ENCODE data around the gene ATP2A1. TPM values are rescaled to one million over a fixed set of nuclear protein-coding genes. Genes with fewer than 3 reads are reported as not detected.

ATP2A1 gene
- total and polyA plus RNA-seq, 2 donors, result 0.57 to 1.2 TPM

DNA sequence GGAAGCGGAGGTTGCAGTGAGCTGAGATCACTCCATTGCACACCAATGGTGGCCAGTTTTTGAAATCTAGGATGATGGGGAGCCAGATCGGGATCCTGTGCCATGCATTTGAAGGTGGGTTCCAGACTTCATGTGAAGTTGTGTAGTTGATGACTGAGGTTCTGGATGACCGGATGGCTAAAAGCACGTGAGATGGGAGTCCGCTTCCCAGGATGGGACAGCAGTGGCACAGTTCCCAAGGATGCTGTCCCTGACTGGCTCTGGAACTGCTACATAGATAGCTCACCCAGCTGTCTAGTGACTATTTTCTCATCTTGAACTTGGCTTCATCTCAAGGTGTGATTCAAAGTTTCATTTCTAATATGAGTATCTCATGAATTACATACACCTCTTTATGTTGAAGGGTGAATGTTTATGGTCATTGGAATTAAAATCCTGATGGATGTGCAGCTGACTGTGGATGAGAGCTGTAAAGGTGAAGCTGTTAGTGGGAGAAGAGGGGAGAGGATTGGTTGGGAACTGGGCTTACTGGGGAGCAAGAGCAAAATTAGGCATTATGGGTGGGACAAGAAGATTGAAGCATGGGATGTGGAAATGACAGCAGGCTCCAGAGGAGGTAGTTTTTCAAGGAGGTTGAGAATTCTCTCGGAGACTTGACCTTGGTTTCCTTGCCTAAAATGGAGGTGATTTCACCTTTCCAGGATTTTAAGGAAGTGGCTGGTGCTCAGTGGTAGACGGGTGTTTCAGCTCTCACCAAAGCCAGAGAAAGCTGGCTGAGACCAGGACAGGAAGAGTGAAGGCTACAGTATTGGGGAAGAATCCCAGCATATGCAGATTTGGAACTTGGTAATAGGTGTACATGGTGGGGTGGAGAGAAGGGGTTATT is 40.4 kb upstream of the ATP2A1 start:
- Histone ChIP-seq H3K27ac (ENCODE audit: low read depth in 1 of 2, low read length in 1 of 2) (no peak overlapping the region), H3K4me1 (ENCODE audit: control insufficient read depth in 2 of 2, insufficient read depth in 2 of 2, low read length in 2 of 2) (no peaks in the 10 kb centered on the region), H3K9me3 (ENCODE audit: control insufficient read depth in 2 of 2, insufficient read depth in 1 of 2, low read length in 1 of 2) (no peaks in the 10 kb centered on the region), H3K36me3 (ENCODE audit: control insufficient read depth in 2 of 2, insufficient read depth in 2 of 2, low read length in 1 of 2) (peaks cover 60 to 72% of the 10 kb centered on the region in 2 donors), H3K27me3 (ENCODE audit: control insufficient read depth in 2 of 2, insufficient read depth in 1 of 2, low read length in 1 of 2) (no peaks in the 10 kb centered on the region), H3K4me3 (ENCODE audit: low read length in 2 of 2) (no peak overlapping the region)
- 95% methylated on average over 7 of the region's 7 CpGs for WGBS
- no peak for DNase-seq (ENCODE audit: low read depth in 6 of 9, low spot score in 9 of 9)

DNA sequence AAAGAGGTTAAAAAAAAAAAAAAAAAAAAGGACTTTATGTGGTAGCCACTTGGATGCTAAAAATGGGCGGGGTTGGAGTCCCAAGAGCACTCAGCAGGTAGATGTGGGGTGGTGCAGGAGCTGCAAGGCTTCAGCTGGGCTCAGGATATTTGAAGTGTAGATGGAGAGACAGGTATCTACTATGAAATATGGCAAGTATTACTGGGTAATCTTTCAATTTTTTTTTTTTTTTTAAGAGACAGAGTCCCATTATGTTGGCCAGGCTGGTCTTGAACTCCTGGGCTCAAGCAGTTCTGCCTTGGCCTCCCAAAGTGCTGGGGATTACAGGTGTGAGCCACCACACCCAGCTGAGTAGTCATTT is 39.8 kb upstream of the ATP2A1 start:
- H3K36me3 ChIP-seq (ENCODE audit: control insufficient read depth in 2 of 2, insufficient read depth in 2 of 2, low read length in 1 of 2), result peaks cover 57 to 72% of the 10 kb centered on the region in 2 donors
- no peaks in the 10 kb centered on the region for H3K4me1 ChIP-seq (ENCODE audit: control insufficient read depth in 2 of 2, insufficient read depth in 2 of 2, low read length in 2 of 2)
- H3K27ac ChIP-seq (ENCODE audit: low read depth in 1 of 2, low read length in 1 of 2), result no peak overlapping the region
- H3K27me3 ChIP-seq (ENCODE audit: control insufficient read depth in 2 of 2, insufficient read depth in 1 of 2, low read length in 1 of 2), result no peaks in the 10 kb centered on the region
- no peaks in the 10 kb centered on the region for H3K9me3 ChIP-seq (ENCODE audit: control insufficient read depth in 2 of 2, insufficient read depth in 1 of 2, low read length in 1 of 2)
- DNase-seq (ENCODE audit: low read depth in 6 of 9, low spot score in 9 of 9), result no peak
- WGBS, result 97% methylated on average over 1 of the region's 1 CpG
- H3K4me3 ChIP-seq (ENCODE audit: low read length in 2 of 2), result no peak overlapping the region

DNA sequence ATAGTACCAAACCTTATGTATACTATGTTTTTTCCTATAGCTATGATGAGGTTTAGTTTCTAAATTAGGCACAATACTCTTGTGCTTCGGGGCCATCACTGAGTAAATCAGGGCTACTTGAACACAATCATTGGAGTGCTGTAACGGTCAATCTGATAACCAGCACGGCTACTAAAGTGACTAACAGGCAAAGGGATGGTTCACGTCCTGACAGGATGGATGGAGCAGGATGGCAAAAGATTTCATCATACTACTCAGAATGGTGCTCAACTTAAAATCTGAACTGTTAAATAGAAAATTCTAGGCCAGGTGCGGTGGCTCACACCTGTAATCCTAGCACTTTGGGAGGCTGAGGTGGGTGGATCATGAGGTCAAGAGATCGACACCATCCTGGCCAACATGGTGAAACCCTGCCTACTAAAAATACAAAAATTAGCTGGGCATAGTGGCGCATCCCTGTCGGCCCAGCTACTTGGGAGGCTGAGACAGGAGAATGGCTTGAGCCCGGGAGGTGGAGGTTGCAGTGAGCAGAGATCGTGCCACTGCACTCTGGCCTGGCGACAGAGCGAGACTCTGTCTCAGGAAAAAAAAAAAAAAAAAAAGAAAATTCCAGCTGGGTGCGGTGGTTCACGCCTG is 39.2 kb upstream of the ATP2A1 start:
- H3K4me1 ChIP-seq (ENCODE audit: control insufficient read depth in 2 of 2, insufficient read depth in 2 of 2, low read length in 2 of 2), result no peaks in the 10 kb centered on the region
- H3K36me3 ChIP-seq (ENCODE audit: control insufficient read depth in 2 of 2, insufficient read depth in 2 of 2, low read length in 1 of 2), result peaks cover 57 to 72% of the 10 kb centered on the region in 2 donors
- no peak for DNase-seq (ENCODE audit: low read depth in 6 of 9, low spot score in 9 of 9)
- no peak overlapping the region for H3K4me3 ChIP-seq (ENCODE audit: low read length in 2 of 2)
- H3K9me3 ChIP-seq (ENCODE audit: control insufficient read depth in 2 of 2, insufficient read depth in 1 of 2, low read length in 1 of 2), result no peaks in the 10 kb centered on the region
- no peaks in the 10 kb centered on the region for H3K27me3 ChIP-seq (ENCODE audit: control insufficient read depth in 2 of 2, insufficient read depth in 1 of 2, low read length in 1 of 2)
- H3K27ac ChIP-seq (ENCODE audit: low read depth in 1 of 2, low read length in 1 of 2), result no peak overlapping the region
- 98% methylated on average over 14 of the region's 14 CpGs for WGBS

DNA sequence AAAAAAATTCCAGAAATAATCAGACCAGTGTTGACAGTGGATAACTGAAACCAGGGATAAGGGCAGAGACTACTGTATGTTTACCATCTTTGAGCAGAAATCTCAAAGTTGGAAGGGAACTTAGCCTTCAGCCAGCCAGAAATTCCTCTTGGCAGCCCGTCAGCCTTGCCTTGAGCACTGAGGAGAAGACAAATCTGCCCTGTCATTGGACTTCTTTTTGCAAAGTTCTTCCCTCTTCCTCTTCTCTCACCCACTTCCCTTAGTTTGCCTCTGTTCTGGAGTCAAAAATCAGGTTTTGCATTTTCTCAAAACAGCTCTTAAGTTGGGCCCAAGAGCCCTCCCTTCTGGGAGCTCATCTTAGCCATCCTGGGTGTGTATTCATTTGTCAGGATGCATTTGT is 38.4 kb upstream of the ATP2A1 start:
- no peak for DNase-seq (ENCODE audit: low read depth in 6 of 9, low spot score in 9 of 9)
- Histone ChIP-seq H3K27ac (ENCODE audit: low read depth in 1 of 2, low read length in 1 of 2) (no peak overlapping the region), H3K4me1 (ENCODE audit: control insufficient read depth in 2 of 2, insufficient read depth in 2 of 2, low read length in 2 of 2) (peaks cover 0 to 3% of the 10 kb centered on the region in 2 donors), H3K27me3 (ENCODE audit: control insufficient read depth in 2 of 2, insufficient read depth in 1 of 2, low read length in 1 of 2) (no peaks in the 10 kb centered on the region), H3K4me3 (ENCODE audit: low read length in 2 of 2) (no peak overlapping the region), H3K36me3 (ENCODE audit: control insufficient read depth in 2 of 2, insufficient read depth in 2 of 2, low read length in 1 of 2) (peaks cover 54 to 72% of the 10 kb centered on the region in 2 donors), H3K9me3 (ENCODE audit: control insufficient read depth in 2 of 2, insufficient read depth in 1 of 2, low read length in 1 of 2) (no peaks in the 10 kb centered on the region)
- WGBS, result 87% methylated on average over 1 of the region's 1 CpG

DNA sequence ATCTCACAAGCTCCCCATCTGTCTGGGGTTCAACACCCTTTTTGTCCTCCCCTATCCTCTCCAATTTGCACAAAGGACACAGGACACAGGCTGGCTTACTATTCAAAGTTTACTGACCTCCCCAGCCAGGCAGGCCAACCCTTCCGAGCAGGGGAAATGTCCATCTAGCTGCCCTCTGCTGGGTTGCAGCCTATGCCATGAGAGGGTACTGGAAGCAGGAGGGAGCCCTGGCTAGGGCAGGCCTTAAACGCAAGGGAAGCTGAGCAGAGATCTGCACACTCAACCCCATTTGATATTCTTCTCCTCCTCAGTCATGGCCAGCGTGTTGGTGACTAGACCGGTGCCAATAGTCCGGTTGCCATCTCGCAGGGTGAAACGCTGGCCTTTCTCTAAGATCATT is 35.6 kb upstream of the ATP2A1 start:
- Histone ChIP-seq H3K4me1 (ENCODE audit: control insufficient read depth in 2 of 2, insufficient read depth in 2 of 2, low read length in 2 of 2) (peaks cover 9 to 21% of the 10 kb centered on the region in 2 donors), H3K27me3 (ENCODE audit: control insufficient read depth in 2 of 2, insufficient read depth in 1 of 2, low read length in 1 of 2) (no peaks in the 10 kb centered on the region), H3K27ac (ENCODE audit: low read depth in 1 of 2, low read length in 1 of 2) (no peak overlapping the region), H3K36me3 (ENCODE audit: control insufficient read depth in 2 of 2, insufficient read depth in 2 of 2, low read length in 1 of 2) (peaks cover 26 to 49% of the 10 kb centered on the region in 2 donors), H3K9me3 (ENCODE audit: control insufficient read depth in 2 of 2, insufficient read depth in 1 of 2, low read length in 1 of 2) (peaks cover 0 to 4% of the 10 kb centered on the region in 2 donors), H3K4me3 (ENCODE audit: low read length in 2 of 2) (no peak overlapping the region)
- 98% methylated on average over 7 of the region's 7 CpGs for WGBS
- DNase-seq (ENCODE audit: low read depth in 6 of 9, low spot score in 9 of 9), result no peak

DNA sequence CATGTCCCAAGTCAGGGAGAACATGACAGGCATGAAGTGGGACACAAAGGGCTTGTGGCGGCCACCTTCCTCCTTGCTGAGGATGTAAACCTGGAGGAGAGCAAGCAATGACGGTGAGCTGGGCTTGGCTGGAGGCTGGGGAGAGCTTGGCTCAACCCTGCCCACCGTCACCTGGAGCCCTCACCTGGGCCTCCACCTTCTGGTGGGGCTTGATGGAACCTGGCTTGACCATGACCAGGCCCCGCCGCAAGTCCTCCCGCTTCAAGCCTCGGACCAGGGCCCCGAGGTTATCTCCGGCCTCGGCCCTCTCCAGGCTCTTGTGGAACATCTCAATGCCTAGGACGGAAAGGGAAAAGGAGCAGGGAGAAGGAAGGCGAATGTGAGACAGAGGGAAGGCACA is 34.5 kb upstream of the ATP2A1 start:
- Histone ChIP-seq H3K27ac (ENCODE audit: low read depth in 1 of 2, low read length in 1 of 2) (no peak overlapping the region), H3K27me3 (ENCODE audit: control insufficient read depth in 2 of 2, insufficient read depth in 1 of 2, low read length in 1 of 2) (no peaks in the 10 kb centered on the region), H3K36me3 (ENCODE audit: control insufficient read depth in 2 of 2, insufficient read depth in 2 of 2, low read length in 1 of 2) (peaks cover 24 to 39% of the 10 kb centered on the region in 2 donors), H3K4me1 (ENCODE audit: control insufficient read depth in 2 of 2, insufficient read depth in 2 of 2, low read length in 2 of 2) (peaks cover 9 to 21% of the 10 kb centered on the region in 2 donors), H3K4me3 (ENCODE audit: low read length in 2 of 2) (no peak overlapping the region), H3K9me3 (ENCODE audit: control insufficient read depth in 2 of 2, insufficient read depth in 1 of 2, low read length in 1 of 2) (peaks cover 0 to 4% of the 10 kb centered on the region in 2 donors)
- no peak for DNase-seq (ENCODE audit: low read depth in 6 of 9, low spot score in 9 of 9)
- 98% methylated on average over 12 of the region's 12 CpGs for WGBS

DNA sequence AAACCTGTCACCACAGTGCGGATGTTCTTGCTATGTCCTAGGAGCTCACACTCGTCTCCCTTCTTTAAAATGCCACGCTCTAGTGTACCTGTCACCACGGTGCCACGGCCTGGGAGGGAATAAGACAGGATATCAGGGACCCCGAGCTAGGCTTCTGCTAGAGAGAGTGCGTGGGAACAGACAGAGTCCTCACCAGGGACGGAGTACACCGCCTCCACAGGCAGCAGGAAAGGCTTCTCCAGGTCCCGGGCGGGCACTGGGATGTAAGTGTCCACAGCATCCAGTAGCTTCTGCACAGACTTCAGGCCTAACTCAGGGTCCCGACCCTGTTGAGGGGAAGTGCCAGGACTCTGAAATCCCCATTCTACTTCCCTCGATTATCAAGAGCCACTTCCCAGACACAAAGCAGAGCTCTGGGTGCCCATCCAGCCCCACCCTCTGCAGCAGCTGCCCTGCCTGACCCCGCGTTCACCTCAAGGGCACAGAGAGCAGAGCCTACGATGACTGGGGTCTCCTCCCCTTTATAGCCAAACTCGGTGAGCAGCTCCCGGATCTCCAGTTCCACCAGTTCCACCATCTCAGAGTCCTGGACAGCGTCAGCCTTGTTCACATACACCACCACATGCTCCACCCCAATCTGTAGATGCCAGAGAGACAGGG is 33.9 kb upstream of the ATP2A1 start:
- H3K9me3 ChIP-seq (ENCODE audit: control insufficient read depth in 2 of 2, insufficient read depth in 1 of 2, low read length in 1 of 2), result peaks cover 0 to 4% of the 10 kb centered on the region in 2 donors
- 97% methylated on average over 19 of the region's 19 CpGs for WGBS
- H3K36me3 ChIP-seq (ENCODE audit: control insufficient read depth in 2 of 2, insufficient read depth in 2 of 2, low read length in 1 of 2), result peaks cover 24 to 35% of the 10 kb centered on the region in 2 donors
- peaks cover 9 to 21% of the 10 kb centered on the region in 2 donors for H3K4me1 ChIP-seq (ENCODE audit: control insufficient read depth in 2 of 2, insufficient read depth in 2 of 2, low read length in 2 of 2)
- DNase-seq (ENCODE audit: low read depth in 6 of 9, low spot score in 9 of 9), result no peak
- H3K27ac ChIP-seq (ENCODE audit: low read depth in 1 of 2, low read length in 1 of 2), result no peak overlapping the region
- no peaks in the 10 kb centered on the region for H3K27me3 ChIP-seq (ENCODE audit: control insufficient read depth in 2 of 2, insufficient read depth in 1 of 2, low read length in 1 of 2)
- no peak overlapping the region for H3K4me3 ChIP-seq (ENCODE audit: low read length in 2 of 2)

GRCh38 chr16:28845293-28845692 is 33.0 kb upstream of the ATP2A1 start:
- DNase-seq (ENCODE audit: low read depth in 6 of 9, low spot score in 9 of 9), result peak in 5 of 9 donors; percentile 21 to 79 (median 61)
- WGBS, result 76% methylated on average over 10 of the region's 10 CpGs
- H3K27ac ChIP-seq (ENCODE audit: low read depth in 1 of 2, low read length in 1 of 2), result peak overlapping the region in 1 of 2 donors; percentile 69
- peaks cover 0 to 4% of the 10 kb centered on the region in 2 donors for H3K9me3 ChIP-seq (ENCODE audit: control insufficient read depth in 2 of 2, insufficient read depth in 1 of 2, low read length in 1 of 2)
- peaks cover 9 to 21% of the 10 kb centered on the region in 2 donors for H3K4me1 ChIP-seq (ENCODE audit: control insufficient read depth in 2 of 2, insufficient read depth in 2 of 2, low read length in 2 of 2)
- peaks cover 24 to 35% of the 10 kb centered on the region in 2 donors for H3K36me3 ChIP-seq (ENCODE audit: control insufficient read depth in 2 of 2, insufficient read depth in 2 of 2, low read length in 1 of 2)
- peak overlapping the region; percentile 79 to 97 for H3K4me3 ChIP-seq (ENCODE audit: low read length in 2 of 2)
- H3K27me3 ChIP-seq (ENCODE audit: control insufficient read depth in 2 of 2, insufficient read depth in 1 of 2, low read length in 1 of 2), result no peaks in the 10 kb centered on the region

GRCh38 chr16:28845761-28846079 is 32.6 kb upstream of the ATP2A1 start:
- H3K4me3 ChIP-seq (ENCODE audit: low read length in 2 of 2), result peak overlapping the region; percentile 79 to 97
- peaks cover 0 to 4% of the 10 kb centered on the region in 2 donors for H3K9me3 ChIP-seq (ENCODE audit: control insufficient read depth in 2 of 2, insufficient read depth in 1 of 2, low read length in 1 of 2)
- H3K27ac ChIP-seq (ENCODE audit: low read depth in 1 of 2, low read length in 1 of 2), result peak overlapping the region; percentile 69 to 74
- 1% methylated on average over 16 of the region's 16 CpGs for WGBS
- H3K4me1 ChIP-seq (ENCODE audit: control insufficient read depth in 2 of 2, insufficient read depth in 2 of 2, low read length in 2 of 2), result peaks cover 9 to 21% of the 10 kb centered on the region in 2 donors
- H3K36me3 ChIP-seq (ENCODE audit: control insufficient read depth in 2 of 2, insufficient read depth in 2 of 2, low read length in 1 of 2), result peaks cover 24 to 35% of the 10 kb centered on the region in 2 donors
- H3K27me3 ChIP-seq (ENCODE audit: control insufficient read depth in 2 of 2, insufficient read depth in 1 of 2, low read length in 1 of 2), result no peaks in the 10 kb centered on the region
- no peak for DNase-seq (ENCODE audit: low read depth in 6 of 9, low spot score in 9 of 9)

Data from thymus (tissue), 11 donors.